ENCODE results near the gene ZFHX3.

GRCh38 chr16:72927199-72928089, 120.5 kb downstream of the ZFHX3 start:
- no peak for TF ChIP-seq CTCF (IDR thresholded peaks at IDR 0.05)
- TF ChIP-seq POLR2A (IDR thresholded peaks at IDR 0.05) = no peak

Data from heart left ventricle (tissue), 13 donors.